ENCODE results near the gene MTHFR.

The MTHFR gene

DNA sequence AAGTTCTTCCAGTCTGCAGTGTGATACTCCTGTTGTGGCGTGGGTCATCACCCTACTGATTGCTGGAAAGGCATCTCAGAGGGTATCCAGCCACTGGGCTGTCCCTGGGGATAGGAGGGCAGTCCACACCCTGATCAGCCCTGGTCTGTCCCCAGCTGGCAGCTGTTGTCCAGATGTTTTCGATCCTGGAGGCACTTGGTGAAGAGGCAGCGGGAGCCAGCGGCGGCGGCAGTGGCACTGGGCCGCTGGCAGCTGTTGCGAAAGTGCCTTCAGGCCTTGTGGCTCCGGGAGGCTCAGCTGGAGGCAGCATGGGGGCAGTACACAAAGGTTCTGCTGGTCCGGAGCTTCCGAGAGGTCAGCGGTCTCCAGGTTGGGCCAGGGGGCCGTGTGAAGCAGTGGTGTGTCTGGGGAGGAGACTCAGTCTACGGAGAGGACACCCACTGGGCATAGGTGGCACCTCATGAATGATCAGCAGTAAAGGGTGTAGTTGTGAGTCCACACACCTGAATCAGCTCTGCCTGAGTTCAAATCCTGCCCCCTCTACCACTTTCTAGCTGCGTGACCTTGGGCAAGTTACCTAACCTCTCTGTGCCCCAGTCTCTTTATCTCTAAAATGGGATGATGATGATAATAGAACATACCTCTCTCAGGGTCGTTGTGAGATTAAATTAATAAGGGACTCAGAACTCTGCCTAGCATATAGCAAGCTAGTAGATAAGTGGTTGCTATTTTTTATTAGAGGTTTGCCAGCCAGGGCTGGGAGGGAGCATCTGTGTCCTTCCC lies 37.7 kb downstream of the MTHFR start:
- TF ChIP-seq JUND (IDR thresholded peaks at IDR 0.05; ENCODE audit: low read depth) = no peak
- DNase-seq (ENCODE audit: low read depth in 1 of 2, low spot score in 1 of 2) = no peak
- in situ Hi-C loops (cut with HindIII; ENCODE audit: low pct_unique_long_range_greater_than_20kb, low sequenced_read_pairs) = no loop called here

- TF ChIP-seq JUND (IDR thresholded peaks at IDR 0.05; ENCODE audit: low read depth) = no peak
- DNase-seq (ENCODE audit: low read depth in 1 of 2, low spot score in 1 of 2) = no peak
- in situ Hi-C loops (cut with HindIII; ENCODE audit: low pct_unique_long_range_greater_than_20kb, low sequenced_read_pairs) = no loop called here
Observed at GRCh38 chr1:11766429-11766776, 39.4 kb downstream of the MTHFR start.

GRCh38 chr1:11765661-11766428 lies 39.9 kb downstream of the MTHFR start:
- DNase-seq (ENCODE audit: low read depth in 1 of 2, low spot score in 1 of 2) = no peak
- in situ Hi-C loops (cut with HindIII; ENCODE audit: low pct_unique_long_range_greater_than_20kb, low sequenced_read_pairs) = no loop called here
- no peak for TF ChIP-seq JUND (IDR thresholded peaks at IDR 0.05; ENCODE audit: low read depth)

- in situ Hi-C loops (cut with HindIII; ENCODE audit: low pct_unique_long_range_greater_than_20kb, low sequenced_read_pairs) = no loop called here
- no peak for TF ChIP-seq JUND (IDR thresholded peaks at IDR 0.05; ENCODE audit: low read depth)
- no peak for DNase-seq (ENCODE audit: low read depth in 1 of 2, low spot score in 1 of 2)
Observed at GRCh38 chr1:11764519-11764918, 41.2 kb downstream of the MTHFR start.

DNA sequence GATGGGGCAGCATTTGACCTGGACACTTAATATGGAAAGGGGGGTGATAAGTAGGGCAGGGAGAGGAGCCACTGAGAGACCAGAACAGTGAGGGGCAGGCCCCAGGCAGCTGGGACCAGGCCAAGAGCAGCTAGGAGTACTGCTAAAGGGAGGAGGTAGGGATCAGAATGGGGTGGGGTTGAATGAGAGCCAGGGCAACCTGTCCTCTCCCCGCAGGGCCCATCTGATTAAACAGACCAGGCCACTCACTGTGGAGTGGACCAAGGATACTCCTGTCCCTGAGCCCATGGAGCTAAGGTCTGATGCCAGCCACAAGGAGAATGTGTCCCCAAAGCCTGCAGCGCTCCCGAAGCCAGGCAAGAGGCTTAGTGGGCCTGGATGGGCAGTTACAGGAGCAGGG lies 41.6 kb downstream of the MTHFR start:
- no peak for TF ChIP-seq JUND (IDR thresholded peaks at IDR 0.05; ENCODE audit: low read depth)
- in situ Hi-C loops (cut with HindIII; ENCODE audit: low pct_unique_long_range_greater_than_20kb, low sequenced_read_pairs) = no loop called here
- DNase-seq (ENCODE audit: low read depth in 1 of 2, low spot score in 1 of 2) = peak in 1 of 2 experiments; percentile 30

DNA sequence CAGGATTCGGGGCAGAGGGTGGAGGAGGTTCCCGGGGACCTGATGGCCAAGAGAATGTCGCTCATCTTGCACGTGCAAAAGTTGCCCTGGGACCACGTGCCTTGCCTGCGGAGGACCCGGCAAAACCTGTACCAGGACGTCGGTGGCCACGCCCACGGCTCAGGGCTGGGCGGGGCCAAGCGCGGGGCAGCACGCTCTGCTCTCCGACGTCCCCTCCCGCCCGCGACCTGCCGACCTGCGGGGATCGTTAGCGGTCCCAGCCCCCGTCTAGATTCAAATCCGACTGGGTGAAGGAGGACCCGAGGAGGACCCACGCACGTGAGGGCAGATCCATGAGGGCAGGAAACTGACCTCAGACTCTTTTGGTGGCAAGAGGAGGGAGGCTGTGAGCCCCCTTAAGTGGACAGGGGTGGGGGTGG lies 43.8 kb downstream of the MTHFR start, which contains the start of gene C1orf167:
Gene C1orf167 (plus strand): TSS at position 206 of the 419 bp plus-strand sequence. CDS start 2,208 bp downstream, outside the sequence.
- in situ Hi-C loops (cut with HindIII; ENCODE audit: low pct_unique_long_range_greater_than_20kb, low sequenced_read_pairs) = no loop called here
- TF ChIP-seq JUND (IDR thresholded peaks at IDR 0.05; ENCODE audit: low read depth) = no peak
- peak in 1 of 2 experiments; percentile 68 for DNase-seq (ENCODE audit: low read depth in 1 of 2, low spot score in 1 of 2)

DNA sequence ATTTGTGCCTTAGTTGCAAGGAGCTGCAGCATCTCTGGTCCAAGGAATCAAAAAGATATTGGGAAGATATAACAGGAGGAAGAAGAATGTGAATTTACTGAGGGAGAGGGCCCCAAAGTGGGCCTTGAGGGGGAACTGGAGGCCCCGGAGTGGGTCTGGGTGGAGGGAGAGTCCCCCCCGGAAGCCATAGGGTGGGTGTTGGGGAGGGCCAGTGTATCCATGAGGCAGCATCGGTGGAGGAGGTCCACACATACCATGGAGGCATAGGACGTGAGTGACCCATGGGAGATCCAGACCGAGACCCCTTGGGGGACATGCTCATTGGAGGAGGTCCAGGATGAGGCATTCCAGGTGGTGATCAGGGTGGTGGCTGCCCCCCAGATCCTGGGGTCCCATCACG lies 44.5 kb downstream of the MTHFR start:
- DNase-seq (ENCODE audit: low read depth in 1 of 2, low spot score in 1 of 2) = no peak
- no peak for TF ChIP-seq JUND (IDR thresholded peaks at IDR 0.05; ENCODE audit: low read depth)
- in situ Hi-C loops (cut with HindIII; ENCODE audit: low pct_unique_long_range_greater_than_20kb, low sequenced_read_pairs) = no loop called here

GRCh38 chr1:11759791-11760190 lies 46.0 kb downstream of the MTHFR start:
- DNase-seq (ENCODE audit: low read depth in 1 of 2, low spot score in 1 of 2) = no peak
- in situ Hi-C loops (cut with HindIII; ENCODE audit: low pct_unique_long_range_greater_than_20kb, low sequenced_read_pairs) = no loop called here
- no peak for TF ChIP-seq JUND (IDR thresholded peaks at IDR 0.05; ENCODE audit: low read depth)

DNA sequence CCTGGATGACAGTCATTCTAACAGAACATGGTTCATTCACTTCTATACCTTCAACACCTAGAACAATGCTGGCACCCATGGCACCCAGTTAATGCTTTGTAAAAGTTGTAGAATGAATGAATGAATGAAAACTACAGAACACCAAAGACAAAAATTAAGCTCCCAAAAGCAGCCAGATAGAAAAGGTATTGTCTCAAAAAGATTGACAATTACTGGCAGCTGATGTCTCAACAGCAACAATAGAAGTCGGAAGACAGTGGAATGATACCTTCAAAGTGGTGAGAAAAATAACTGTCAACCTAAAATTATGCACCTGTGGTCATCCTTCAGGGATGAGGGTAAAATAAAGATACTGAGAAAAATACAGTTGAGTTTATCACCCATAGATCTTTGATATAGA lies 48.7 kb downstream of the MTHFR start:
- in situ Hi-C loops (cut with HindIII; ENCODE audit: low pct_unique_long_range_greater_than_20kb, low sequenced_read_pairs) = no loop called here
- no peak for TF ChIP-seq JUND (IDR thresholded peaks at IDR 0.05; ENCODE audit: low read depth)
- no peak for DNase-seq (ENCODE audit: low read depth in 1 of 2, low spot score in 1 of 2)

GRCh38 chr1:11753555-11754208 lies 52.1 kb downstream of the MTHFR start:
- TF ChIP-seq JUND (IDR thresholded peaks at IDR 0.05; ENCODE audit: low read depth) = no peak
- in situ Hi-C loops (cut with HindIII; ENCODE audit: low pct_unique_long_range_greater_than_20kb, low sequenced_read_pairs) = no loop called here
- DNase-seq (ENCODE audit: low read depth in 1 of 2, low spot score in 1 of 2) = no peak

GRCh38 chr1:11752359-11753088 lies 53.2 kb downstream of the MTHFR start:
- TF ChIP-seq JUND (IDR thresholded peaks at IDR 0.05; ENCODE audit: low read depth) = no peak
- DNase-seq (ENCODE audit: low read depth in 1 of 2, low spot score in 1 of 2) = no peak
- in situ Hi-C loops (cut with HindIII; ENCODE audit: low pct_unique_long_range_greater_than_20kb, low sequenced_read_pairs) = no loop called here

DNA sequence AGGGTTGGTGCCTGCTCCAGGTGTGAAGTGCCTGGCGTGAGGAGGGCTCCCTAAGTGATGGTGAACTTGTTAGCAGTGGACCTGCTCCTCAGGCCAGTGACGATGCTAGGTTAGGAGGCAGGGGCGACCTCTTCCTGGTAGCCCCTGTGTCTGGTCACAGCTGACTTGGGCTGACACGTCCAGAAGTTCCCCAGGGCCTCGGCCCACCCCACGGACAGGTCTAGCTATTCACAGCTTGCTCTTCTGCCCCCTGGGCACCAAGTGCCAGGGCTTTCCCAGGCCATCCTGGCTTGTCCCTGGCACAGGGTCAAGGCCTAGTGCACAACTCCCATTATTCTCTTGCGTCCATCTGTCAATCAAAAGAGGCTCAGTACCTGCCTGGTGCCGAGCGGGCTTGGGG lies 54.7 kb downstream of the MTHFR start:
- in situ Hi-C loops (cut with HindIII; ENCODE audit: low pct_unique_long_range_greater_than_20kb, low sequenced_read_pairs) = no loop called here
- TF ChIP-seq JUND (IDR thresholded peaks at IDR 0.05; ENCODE audit: low read depth) = no peak

More for the DNA sequence above, 54.7 kb downstream of the MTHFR start:
- DNase-seq (ENCODE audit: low read depth in 1 of 2, low spot score in 1 of 2) = no peak

Measured in T47D (cell line).